AG10803 (cell line): ENCODE results near the gene CLMN.
A peak's percentile ranks its signal among the peaks of the same experiment; 100 is the strongest.
"Not testable (repeated sequence)": the region's sequence is repeated elsewhere in the genome, so short reads cannot be mapped to it uniquely, and the experiment has no call there.

Source experiments
- DNase-seq: peaks from one replicate; pipeline ENCODE4 v3.0.0; 2010; ENCODE audit warnings: low read depth
- H3K4me3 ChIP-seq: 2 replicates; pipeline ENCODE4 v1.5.1; 2011; ENCODE audit warnings: mild to moderate bottlenecking, low read length, control low read depth
- TF ChIP-seq, protein P1 (sequence below): conservative IDR thresholded peaks from 2 replicates; pipeline ENCODE4 v1.5.1; 2011; ENCODE audit warnings: mild to moderate bottlenecking, low read length, control low read depth, inconsistent platforms

CLMN gene

DNA sequence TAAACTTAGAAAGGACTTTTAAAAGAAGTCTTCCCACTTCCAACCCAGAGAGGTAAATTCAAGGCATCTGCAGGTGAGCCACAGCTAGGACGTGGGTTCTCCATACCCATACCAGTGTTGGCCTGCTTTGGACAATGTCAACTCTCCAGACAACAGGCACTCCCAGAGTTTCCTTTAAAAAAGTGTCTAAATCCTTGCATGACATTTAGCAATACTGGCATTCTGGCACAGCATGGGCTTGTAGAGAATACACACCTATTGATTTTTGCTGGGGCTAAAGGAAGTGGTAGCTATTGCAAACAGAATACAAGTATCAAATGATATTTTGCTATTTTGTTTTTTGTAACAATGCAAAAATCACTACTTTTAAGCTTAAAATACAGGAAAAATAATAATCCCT is 136.6 kb downstream of the CLMN start:
- no peak overlapping the region for H3K4me3 ChIP-seq
- DNase-seq, result no peak
- TF ChIP-seq, protein P1, sequence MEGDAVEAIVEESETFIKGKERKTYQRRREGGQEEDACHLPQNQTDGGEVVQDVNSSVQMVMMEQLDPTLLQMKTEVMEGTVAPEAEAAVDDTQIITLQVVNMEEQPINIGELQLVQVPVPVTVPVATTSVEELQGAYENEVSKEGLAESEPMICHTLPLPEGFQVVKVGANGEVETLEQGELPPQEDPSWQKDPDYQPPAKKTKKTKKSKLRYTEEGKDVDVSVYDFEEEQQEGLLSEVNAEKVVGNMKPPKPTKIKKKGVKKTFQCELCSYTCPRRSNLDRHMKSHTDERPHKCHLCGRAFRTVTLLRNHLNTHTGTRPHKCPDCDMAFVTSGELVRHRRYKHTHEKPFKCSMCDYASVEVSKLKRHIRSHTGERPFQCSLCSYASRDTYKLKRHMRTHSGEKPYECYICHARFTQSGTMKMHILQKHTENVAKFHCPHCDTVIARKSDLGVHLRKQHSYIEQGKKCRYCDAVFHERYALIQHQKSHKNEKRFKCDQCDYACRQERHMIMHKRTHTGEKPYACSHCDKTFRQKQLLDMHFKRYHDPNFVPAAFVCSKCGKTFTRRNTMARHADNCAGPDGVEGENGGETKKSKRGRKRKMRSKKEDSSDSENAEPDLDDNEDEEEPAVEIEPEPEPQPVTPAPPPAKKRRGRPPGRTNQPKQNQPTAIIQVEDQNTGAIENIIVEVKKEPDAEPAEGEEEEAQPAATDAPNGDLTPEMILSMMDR, result no peak

DNA sequence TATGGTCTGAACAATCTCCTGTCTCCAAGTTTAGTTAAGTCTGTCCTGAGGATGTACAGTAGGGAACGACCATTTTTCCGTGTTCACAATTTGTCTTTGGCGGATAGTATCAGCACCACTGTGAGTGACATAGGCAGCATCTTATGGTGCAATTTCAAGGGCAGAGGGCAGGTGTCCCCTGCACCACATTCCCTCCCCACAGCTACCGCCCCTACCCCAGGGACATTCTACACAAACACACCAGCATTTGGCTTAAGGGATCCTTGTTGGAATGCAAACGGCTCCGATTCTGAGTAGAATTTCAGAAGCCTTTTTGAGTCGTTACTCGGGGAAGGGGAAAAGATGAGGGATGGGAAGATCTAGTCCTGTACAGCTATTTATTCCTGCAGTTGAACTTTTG is 137.3 kb downstream of the CLMN start:
- H3K4me3 ChIP-seq, result no peak overlapping the region
- TF ChIP-seq, protein P1, result no peak
- DNase-seq, result no peak

GRCh38 chr14:95180966-95181741 is 138.6 kb downstream of the CLMN start:
- H3K4me3 ChIP-seq, result no peak overlapping the region
- DNase-seq, result no peak
- TF ChIP-seq, protein P1, result no peak

DNA sequence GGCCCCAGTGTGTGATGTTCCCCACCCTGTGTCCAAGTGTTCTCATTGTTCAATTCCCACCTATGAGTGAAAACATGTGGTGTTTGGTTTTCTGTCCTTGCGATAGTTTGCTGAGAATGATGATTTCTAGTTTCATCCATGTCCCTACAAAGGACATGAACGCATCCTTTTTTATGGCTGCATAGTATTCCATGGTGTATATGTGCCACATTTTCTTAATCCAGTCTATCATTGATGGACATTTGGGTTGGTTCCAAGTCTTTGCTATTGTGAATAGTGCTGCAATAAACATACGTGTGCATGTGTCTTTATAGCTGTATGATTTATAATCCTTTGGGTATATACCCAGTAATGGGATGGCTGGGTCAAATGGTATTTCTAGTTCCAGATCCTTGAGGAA is 144.0 kb downstream of the CLMN start:
- DNase-seq, H3K4me3 ChIP-seq: not testable (repeated sequence)

DNA sequence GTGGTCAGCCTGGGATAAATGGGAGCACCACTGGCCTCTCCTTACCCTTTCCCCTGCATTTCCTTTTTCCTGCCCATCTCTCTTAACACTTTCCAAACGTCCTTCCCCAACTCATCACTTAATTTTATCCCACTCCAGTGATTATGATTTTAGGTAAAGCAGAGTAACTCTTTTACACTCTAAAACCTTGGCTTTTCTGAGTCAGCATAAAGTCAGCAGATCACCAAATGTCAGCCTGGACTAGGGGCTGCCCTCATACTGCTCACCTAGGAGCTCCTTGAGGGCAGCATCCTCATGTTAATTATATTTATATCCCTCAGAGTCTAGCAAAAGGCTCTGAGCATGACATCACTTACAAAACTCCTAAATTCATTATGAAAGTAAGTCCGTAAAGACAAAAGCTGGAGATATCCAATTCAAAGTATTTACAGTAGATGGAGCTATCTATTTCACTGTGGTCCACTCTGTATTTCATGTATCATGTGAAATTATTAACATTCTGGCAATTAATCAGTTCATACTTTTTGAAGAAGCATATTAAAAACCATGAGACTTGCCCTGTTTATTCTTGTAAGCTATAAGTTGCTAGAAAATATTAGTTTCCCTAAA is 145.4 kb downstream of the CLMN start:
- DNase-seq, result peak; percentile 17
- H3K4me3 ChIP-seq, result no peak overlapping the region
- TF ChIP-seq, protein P1, result peak; percentile 36

DNA sequence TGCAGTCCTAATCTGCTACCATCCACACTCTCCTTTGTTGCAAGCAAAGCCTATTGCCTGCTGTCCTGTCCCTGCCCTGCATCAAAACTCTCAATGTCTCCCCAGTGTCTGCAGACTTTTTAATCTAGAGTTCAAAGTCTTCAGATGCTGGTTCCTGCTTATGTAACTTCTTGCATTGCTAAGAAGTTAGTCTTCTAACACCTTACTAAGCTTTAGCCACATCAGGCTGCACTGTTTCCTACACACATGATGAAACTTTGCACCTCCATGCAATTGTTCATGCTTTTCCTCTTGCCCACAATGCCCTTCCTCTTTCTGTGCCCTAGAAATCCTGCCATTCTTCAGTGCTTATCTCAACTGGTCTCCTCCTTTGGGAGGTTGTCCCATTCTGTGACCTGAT is 146.2 kb downstream of the CLMN start:
- no peak overlapping the region for H3K4me3 ChIP-seq
- DNase-seq, result no peak
- TF ChIP-seq, protein P1, result no peak

DNA sequence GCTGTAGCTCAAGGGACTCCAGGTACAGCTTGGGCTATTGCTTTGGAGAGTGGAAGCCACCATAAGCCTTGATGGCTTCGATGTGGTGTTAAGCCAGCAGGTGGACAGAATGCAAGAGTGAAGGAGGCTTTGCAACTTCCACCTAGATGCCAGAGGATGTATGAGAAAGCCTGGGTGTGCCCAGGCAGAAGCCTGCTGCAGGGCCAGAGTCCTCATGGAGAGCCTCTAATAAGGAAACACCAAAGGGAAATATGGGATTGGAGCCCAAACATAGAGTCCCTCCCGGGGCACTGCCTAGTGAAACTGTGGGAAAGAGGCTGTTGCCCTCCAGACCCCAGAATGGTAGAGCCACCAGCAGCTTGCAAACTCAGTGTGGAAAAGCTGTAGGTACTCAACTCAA is 152.5 kb downstream of the CLMN start:
- no peak for DNase-seq
- H3K4me3 ChIP-seq, result no peak overlapping the region
- TF ChIP-seq, protein P1, result no peak
